GM19438 (cell line): ENCODE measurements around the gene PTGDS.

Source experiments
- ATAC-seq: cut with Tn5 transposase; IDR thresholded peaks from one replicate; pipeline ENCODE4 v1.9.1; 2021; ENCODE audit warnings: low read depth; ENCODE audit not compliant: unreplicated experiment

Gene PTGDS

GRCh38 chr9:136972335-136972734 is 5.0 kb upstream of the PTGDS start:
- no peak for ATAC-seq

- ATAC-seq: no peak
Measured at GRCh38 chr9:136972743-136973142, 4.6 kb upstream of the PTGDS start.

DNA sequence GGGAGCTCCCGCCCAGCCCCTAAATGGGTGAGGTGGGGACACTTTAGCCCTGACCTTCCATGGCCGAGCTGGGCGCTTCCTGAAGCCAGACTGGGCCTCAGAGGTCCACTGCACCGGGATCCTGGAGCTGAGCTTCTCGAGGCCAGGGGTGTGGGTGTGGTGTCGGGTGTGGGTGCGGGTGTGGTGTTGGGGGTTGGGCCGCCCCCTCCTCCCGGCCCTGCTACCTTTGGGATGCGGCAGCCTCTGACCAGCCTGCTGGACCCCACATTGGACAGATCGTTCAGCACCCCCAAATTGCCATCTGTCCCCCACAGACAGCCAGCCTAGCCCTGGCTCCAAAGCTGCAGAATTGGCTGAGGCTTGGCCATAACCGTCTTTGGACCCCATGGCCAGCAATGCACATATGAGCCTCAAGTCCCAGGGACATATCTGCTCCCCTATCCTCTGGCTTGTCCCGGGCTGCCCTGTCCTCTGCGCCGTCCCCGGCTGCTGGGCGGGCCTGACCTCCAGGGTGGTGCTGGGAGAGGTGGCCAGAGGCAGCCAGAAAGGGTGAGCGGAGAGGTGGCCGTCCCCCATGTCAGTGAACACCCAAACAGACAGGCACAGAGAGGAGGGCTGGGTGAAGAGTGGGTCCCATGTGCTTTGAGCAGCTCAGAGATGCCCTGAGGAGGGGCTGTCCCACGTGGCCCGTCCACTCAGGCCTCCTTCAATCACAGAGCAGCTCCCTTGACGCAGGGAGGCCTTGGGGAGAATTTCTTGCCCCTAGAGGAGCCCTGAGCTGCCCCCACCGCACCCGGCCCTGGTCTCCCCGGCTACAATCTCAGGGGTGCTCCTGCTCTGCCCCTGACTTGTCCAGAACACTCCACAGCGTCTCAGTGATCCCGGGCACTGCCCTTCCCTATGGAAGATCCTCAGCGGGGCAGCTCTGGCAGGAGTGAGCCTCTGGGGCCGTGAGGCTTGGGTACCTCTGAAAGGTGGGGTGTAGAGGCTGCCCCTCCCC is 3.4 kb upstream of the PTGDS start:
- ATAC-seq: no peak

DNA sequence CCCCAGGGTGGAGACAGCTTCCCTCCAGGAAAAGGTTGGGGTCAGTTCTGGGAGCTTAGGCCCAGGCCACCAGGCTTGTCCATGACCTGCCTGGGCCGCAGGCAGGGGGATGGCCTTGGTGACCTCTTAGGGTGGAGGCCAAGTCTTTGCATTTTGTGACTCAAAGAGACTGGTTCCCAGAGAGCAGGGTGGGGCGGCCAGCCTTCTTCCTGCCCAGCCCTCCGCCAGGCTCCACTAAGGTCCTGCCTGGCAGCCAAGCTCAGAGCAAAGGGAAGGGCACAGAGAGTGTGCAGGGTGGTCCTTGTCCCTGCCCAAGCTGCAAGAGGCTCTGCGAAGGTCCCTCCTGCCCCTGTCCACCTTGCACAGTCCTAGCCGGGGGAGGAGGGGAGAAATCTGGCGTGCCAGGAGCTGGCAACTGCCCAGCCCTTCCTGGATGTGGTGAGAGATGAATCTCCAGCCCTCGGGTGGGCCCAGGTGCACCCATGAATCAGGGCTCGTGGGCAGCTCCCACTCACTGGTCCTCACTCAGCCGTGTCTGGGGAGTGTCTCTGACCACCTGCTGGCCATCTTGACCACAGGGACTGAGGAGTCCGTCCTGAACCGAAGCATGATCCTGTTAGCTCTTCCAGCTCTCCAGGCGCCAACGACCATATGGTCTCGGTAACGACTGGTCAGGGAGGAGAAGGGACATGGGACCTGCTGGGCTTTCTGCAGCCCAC is 2.3 kb upstream of the PTGDS start:
- ATAC-seq: no peak

DNA sequence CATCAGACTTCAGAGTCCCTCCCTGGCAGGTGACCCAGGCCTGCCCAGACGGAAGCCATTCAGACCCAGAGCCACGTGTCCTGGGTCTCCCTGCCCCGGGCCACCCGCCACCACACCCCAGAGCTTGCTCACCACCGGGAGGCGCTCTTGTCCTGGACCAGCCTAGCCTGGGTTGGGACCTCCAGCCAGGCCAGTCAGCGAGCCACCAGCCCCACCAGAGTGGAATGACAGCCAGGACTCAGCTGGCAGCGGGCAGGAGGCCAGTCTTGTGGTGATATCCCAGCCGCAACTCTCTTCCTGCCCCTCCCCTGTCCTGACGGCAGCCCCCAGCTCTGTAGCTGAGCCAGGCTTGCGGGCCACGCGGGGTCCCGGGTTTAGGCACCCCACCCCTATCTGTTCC is 1.7 kb upstream of the PTGDS start:
- ATAC-seq: no peak

GRCh38 chr9:136977649-136978072 is 357 bp downstream of the PTGDS start:
- ATAC-seq: no peak

DNA sequence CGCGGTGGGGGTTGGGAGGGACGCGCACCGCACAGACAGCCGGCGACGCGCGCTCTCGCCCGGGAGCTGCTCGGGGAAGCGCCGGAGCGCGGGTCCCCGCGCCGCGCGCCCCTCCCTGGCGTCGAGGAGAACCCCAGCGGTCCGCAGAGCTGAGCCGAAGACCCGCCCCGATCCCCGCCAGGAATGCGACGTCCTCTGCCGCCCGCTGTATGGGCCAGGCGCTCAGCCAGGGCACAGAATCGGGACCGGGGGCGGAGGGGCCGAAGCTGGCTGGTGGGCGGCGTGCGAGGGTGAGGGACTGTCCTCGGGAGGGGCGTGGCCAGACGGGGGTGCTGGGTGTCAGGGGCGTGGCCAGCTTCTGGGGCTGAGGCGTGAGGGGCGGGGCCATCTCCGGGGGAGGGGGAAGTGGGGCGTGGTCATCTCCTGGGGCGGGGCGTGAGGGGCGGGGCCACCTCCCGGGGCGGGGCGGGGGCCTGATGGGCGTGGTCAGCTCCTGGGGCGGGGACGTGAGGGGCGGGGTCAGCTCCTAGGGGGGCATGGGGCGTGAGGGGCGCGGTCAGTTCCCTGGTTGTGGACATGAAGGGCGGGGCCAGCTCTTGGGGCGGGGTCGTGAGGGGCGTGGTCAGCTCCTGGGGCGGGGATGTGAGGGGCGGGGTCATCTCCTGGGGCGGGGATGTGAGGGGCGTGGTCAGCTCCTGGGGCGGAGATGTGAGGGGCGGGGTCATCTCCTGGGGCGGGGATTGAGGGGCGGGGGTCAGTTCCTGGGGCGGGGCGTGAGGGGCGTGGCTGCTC is 965 bp downstream of the PTGDS start:
- no peak for ATAC-seq

- no peak for ATAC-seq
Measured at GRCh38 chr9:136978865-136979544, 1.7 kb downstream of the PTGDS start.

DNA sequence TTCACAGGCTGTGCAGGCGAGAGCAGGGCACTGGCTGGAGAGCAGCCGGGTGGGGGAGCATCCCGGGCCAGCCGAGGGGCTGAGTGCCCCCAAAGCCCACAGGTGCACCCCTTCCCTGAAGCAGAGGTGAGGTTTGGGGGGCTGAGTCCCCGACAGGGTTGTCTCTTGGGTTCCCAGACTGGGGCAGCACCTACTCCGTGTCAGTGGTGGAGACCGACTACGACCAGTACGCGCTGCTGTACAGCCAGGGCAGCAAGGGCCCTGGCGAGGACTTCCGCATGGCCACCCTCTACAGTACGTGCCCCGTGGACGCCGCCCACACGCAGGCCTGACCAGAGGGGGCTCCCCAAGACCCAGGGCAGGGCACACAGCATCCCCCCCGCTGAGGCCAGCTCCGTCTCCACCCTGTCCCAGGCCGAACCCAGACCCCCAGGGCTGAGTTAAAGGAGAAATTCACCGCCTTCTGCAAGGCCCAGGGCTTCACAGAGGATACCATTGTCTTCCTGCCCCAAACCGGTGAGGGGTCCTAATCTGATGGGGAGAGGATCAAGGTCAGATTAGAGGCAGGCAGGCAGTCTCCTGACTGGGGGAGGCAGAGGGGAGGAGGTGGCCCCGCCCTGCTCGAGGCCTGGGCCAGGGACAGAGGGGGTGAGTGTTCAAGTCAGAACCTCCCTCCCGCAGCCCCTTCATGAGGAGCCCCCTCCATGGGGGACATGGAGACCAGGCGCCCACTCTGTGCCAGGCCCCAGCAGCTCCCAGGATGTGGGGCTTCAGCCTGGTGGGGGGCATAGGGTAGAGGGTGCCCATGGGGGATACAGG is 2.7 kb downstream of the PTGDS start:
- ATAC-seq: no peak

GRCh38 chr9:136980669-136981478 is 3.6 kb downstream of the PTGDS start:
- no peak for ATAC-seq

DNA sequence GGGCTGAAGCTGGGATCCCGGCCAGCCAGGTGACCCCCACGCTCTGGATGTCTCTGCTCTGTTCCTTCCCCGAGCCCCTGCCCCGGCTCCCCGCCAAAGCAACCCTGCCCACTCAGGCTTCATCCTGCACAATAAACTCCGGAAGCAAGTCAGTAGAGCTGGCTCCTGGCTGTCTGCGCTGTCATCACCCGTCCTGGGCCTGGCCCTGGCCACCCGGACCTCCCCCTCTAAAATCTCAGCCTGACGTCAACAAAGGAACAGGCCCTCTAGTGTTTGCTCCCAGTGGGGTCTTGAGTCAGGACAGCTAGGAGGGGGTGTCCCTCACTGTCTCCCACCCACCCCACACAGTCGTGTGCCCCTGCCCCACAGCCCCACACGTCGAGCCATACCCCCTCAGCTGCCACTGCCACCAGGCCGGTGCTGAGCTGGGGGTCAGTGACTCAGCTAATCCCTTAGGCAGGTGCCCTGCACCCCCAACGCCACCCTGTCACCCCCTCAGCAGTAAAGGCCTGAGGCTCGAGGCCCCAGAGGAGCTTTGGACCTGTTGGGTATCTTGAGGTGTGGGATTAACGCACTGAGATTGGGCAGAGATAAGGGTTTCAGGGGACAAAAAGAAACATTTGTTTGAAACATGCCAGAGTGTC is 4.4 kb downstream of the PTGDS start:
- no peak for ATAC-seq

DNA sequence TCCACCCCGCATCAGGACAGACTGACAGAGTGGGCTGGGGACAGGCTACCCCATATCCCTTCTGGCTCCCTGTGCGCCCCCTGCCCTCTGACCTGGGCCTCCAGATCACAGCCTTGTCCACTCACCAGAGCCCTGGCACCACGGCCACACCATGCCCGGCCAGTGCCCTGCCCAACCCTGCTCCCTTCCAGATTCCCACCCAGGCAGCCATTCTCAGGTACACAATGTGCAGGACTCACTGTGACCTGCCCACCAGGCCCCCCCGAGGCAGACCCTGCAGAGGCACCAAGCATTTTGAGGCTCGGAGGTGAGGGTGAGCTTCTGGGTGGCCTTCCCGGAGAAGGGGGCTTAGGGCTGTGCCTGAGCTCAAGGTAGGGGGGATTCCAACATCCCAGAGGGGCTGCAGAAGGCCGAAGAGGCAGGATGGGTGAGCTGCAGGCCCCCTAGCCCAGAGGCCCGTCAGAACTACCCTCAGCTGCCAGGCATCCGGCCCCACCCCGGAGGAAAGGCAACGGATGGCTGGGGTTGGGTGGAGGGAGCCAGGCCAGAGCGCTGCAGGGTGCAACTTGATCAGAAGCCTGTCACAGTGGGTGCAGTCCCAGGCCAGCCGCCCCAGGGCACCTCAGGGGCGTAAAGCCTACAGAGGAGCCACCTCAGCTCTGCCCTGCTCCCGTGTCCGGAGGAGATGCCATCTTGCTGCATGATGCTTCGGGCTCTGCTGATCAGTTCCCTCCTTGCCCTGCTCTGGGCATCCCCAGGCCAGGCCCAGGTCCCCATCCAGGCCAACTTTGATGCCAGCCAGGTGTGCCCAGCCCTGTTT is 5.1 kb downstream of the PTGDS start, which contains the start of gene LCNL1:
Gene LCNL1, plus strand, starts transcription at position 762 of the 820 bp plus-strand sequence. CDS start 594 bp downstream, outside the sequence.
- no peak for ATAC-seq

GRCh38 chr9:136983167-136983566 is 5.9 kb downstream of the PTGDS start:
- ATAC-seq: no peak

GRCh38 chr9:136983656-136984314 is 6.5 kb downstream of the PTGDS start:
- ATAC-seq: no peak

DNA sequence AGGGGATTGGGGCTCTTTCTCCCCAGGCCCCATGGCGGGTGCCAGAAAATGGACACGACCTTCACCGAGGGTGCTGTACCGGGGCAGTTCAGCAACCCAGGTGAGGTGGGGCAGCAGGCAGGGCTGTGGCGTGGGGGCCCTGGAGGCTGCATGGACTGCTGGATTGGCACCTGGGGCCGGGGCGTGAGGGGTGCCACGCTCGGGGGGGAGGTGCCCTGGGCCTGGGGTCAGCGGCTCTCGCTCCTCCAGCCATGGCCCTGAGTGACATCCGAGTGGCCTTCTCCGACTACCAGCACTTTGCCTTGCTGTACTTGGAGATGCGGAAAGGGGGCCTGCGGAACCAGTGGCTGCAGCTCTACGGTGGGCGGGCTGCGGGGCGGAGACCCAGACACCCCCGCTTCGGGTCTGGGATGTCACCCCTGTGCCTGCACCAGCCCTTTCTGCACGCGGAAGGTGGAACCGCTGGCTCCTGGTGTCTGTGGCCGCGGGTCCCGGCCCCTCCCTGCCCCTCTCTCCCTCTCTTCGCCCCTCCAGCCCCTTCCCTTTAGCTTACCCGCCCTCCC is 7.2 kb downstream of the PTGDS start:
- no peak for ATAC-seq

GRCh38 chr9:136985027-136985602 is 7.8 kb downstream of the PTGDS start:
- ATAC-seq: no peak
